PFSK-1 (cell line): ENCODE results near the gene KIAA0232.

Experiments used
- FOXP2 ChIP-seq: optimal IDR thresholded peaks from 2 replicates; pipeline ENCODE3; 2011; ENCODE audit warnings: borderline replicate concordance, control low read depth, inconsistent platforms; ENCODE audit not compliant: insufficient read depth; ENCODE audit errors: extremely low read length, extremely low read depth
- POLR2AphosphoS5 ChIP-seq: IDR thresholded peaks from 2 replicates; pipeline ENCODE4 v1.6.1; 2012; ENCODE audit warnings: low read depth, mild to moderate bottlenecking, control low read depth, low read length, moderate library complexity
- REST ChIP-seq, 2 experiments: IDR thresholded peaks; 2 replicates each; pipeline versions ENCODE4 v1.6.1 to v1.8.0; 2011 to 2012; ENCODE audit warnings: low read depth in 2 of 2, low read length in 2 of 2, control low read depth in 1 of 2, inconsistent platforms in 1 of 2, mild to moderate bottlenecking in 1 of 2, moderate library complexity in 1 of 2; ENCODE audit not compliant: insufficient read depth in 1 of 2
- SIN3A ChIP-seq: IDR thresholded peaks from 2 replicates; pipeline ENCODE4 v1.6.1; 2012; ENCODE audit warnings: mild to moderate bottlenecking, low read length, moderate library complexity, borderline replicate concordance; ENCODE audit not compliant: insufficient read depth
- TAF1 ChIP-seq: IDR thresholded peaks from 2 replicates; pipeline ENCODE4 v1.6.1; 2012; ENCODE audit warnings: low read length, control low read depth, borderline replicate concordance; ENCODE audit not compliant: insufficient read depth

Gene KIAA0232

GRCh38 chr4:6869944-6870343, 87.4 kb downstream of the KIAA0232 start:
- TF ChIP-seq TAF1 = no peak
- no peak for TF ChIP-seq FOXP2
- no peak for TF ChIP-seq SIN3A
- TF ChIP-seq POLR2AphosphoS5 = no peak
- no peak for TF ChIP-seq REST (IDR thresholded peaks at IDR 0.05; ENCODE audit: insufficient read depth in 1 of 2, low read depth in 2 of 2, low read length in 2 of 2)

- TF ChIP-seq TAF1 (no peak), POLR2AphosphoS5 (no peak), REST (IDR thresholded peaks at IDR 0.05; ENCODE audit: insufficient read depth in 1 of 2, low read depth in 2 of 2, low read length in 2 of 2) (no peak), FOXP2 (no peak), SIN3A (no peak)
Observed at GRCh38 chr4:6873291-6873690, 90.8 kb downstream of the KIAA0232 start.

DNA sequence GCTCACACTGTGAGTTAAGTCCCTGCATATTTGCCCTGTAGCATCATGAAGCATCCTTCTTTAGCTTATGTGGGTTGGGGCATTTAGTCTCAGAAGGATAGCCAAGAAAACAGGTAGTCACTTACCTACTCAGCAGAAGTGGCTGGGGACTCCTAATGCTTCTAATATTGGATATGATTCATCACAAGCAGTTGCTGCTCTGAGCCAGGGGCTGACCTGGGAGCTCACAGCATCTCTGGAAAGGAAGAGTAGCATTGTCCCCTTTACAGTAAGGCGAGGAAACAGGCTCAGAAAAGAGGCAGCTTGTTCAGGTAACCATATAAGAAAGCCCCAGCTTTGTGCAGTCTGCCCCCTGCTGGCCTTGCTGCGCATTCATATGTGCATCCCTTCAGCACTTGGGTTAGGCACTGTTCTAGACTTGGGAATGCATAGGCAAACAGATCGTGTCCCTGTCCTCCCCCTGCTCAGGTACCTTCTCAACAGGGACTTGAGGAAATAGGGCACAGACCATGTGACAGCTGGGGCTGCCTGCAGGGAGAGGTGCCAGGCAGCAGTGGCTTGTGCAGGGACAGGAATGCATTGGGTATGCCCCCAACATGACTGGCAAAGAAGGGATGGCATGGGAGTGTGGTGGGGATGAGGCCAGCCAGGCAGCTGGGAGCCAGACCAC, 91.4 kb downstream of the KIAA0232 start:
- TF ChIP-seq SIN3A (0 out of 2 replicates have a peak, but pooled peaks have one; percentile 27), REST (IDR thresholded peaks at IDR 0.05; ENCODE audit: insufficient read depth in 1 of 2, low read depth in 2 of 2, low read length in 2 of 2) (no peak)

DNA sequence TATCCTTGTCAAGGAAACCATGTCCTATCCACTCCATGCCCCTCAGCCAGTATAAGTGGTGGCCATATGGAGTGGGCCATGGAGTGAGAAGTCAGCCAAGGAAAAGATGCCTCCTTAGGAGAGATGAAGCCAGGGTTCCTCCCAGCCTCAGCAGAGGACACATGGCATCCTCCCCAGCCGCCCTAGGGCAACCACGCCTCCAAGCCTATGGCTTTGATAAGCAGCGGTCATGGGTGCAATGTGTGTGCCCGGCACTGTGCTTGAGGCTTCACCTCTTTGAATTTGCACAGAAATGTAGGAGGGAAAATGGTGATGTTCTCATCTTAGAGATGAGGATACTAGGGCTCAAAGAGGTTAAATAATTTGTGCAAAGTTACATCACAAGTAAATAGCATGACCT, 92.5 kb downstream of the KIAA0232 start:
- no peak for TF ChIP-seq SIN3A
- TF ChIP-seq FOXP2 = no peak
- TF ChIP-seq POLR2AphosphoS5 = no peak
- no peak for TF ChIP-seq TAF1
- no peak for TF ChIP-seq REST (IDR thresholded peaks at IDR 0.05; ENCODE audit: insufficient read depth in 1 of 2, low read depth in 2 of 2, low read length in 2 of 2)

DNA sequence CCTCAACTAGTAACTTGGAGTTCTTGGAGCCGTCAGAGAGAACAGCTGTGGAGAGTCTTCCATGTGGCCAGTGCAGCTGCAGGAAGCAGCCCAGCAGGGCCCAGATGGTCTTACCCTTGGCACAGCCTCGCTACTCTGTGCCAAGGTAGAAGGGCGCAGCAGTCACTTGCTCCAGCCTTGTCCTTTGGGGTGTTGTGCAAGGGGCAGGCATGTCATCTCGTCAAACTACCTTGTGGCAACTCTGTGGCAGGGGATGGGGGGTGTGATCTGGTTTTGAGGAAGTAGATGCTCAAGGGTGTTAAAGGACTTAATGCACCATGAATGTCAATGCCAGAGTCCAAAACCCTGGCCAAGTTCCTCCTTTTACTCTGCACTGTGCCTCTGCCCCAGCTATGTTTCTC, 92.9 kb downstream of the KIAA0232 start:
- no peak for TF ChIP-seq FOXP2
- no peak for TF ChIP-seq SIN3A
- TF ChIP-seq TAF1 = no peak
- TF ChIP-seq POLR2AphosphoS5 = no peak
- TF ChIP-seq REST (IDR thresholded peaks at IDR 0.05; ENCODE audit: insufficient read depth in 1 of 2, low read depth in 2 of 2, low read length in 2 of 2) = no peak
